HCT116 (cell line): Measurements from ENCODE around the gene PSENEN.

ENCODE experiments used
- CTCF ChIP-seq, 3 experiments: fragments of 200-600 bp in 1 of 3; sonication (generic) in 1 of 3; IDR thresholded peaks in 2 of 3; conservative IDR thresholded peaks in 1 of 3; 2 replicates each; pipeline ENCODE4 v1.5.1; 2012 to 2017; ENCODE audit warnings: low read depth in 2 of 3, low read length in 2 of 3, antibody characterized with exemption in 1 of 3, borderline replicate concordance in 1 of 3, control low read depth in 1 of 3, mild to moderate bottlenecking in 1 of 3, mixed read lengths in 1 of 3, mixed run types in 1 of 3, moderate library complexity in 1 of 3; ENCODE audit not compliant: insufficient read depth in 1 of 3
- SIN3A ChIP-seq: IDR thresholded peaks from 2 replicates; pipeline ENCODE4 v1.6.1; 2012; ENCODE audit warnings: low read depth
- ZNF274 ChIP-seq: fragments of 200-500 bp; sonication (Bioruptor generic); IDR thresholded peaks from 2 replicates; pipeline ENCODE4 v1.6.1; 2014; ENCODE audit warnings: mild to moderate bottlenecking, low read depth, low read length, inconsistent platforms

GRCh38 chr19:35731779-35732405, 13.6 kb upstream of the PSENEN start:
- TF ChIP-seq CTCF (IDR thresholded peaks at IDR 0.05 in 2 of 3, conservative IDR thresholded peaks at IDR 0.05 in 1 of 3; ENCODE audit: borderline replicate concordance in 1 of 3, insufficient read depth in 1 of 3, low read depth in 2 of 3, low read length in 2 of 3) (no peak), ZNF274 (no peak), SIN3A (no peak)
